ENCODE measurements around the gene STK17A.

STK17A gene

GRCh38 chr7:43636093-43636492 is 53.2 kb downstream of the STK17A start:
- DNase-seq (ENCODE audit: low spot score): no peak

GRCh38 chr7:43637114-43637806 is 54.4 kb downstream of the STK17A start:
- DNase-seq (ENCODE audit: low spot score): no peak

DNA sequence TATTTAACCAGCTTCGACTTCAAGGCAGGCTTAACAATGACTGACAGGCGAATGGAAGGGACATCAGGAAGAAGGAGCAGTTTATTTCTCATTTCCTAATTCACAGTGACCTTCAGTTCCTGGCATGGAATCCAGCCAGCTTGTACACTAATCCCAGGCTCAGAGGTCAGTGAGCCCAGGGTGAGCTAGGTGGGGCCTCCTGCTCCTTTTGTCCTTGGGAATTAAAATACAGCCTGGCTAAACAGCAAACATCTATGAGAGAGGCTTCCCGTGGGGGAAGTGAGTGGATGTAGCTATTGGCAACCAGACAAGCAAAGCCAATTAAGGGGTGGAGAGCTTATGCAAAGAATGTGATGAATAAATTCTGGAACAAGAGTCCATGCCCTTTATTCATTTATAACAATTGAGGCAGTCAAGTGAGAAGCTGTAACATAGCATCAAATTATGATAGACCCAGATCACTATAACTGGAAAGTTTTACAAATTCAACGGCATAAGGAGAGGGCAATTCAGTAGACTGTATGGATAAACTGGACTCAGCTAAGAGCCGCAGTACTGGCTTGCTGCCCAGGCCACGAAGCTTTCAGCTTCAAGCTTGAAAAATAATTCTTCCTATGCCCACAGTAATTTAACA is 57.1 kb downstream of the STK17A start:
- DNase-seq (ENCODE audit: low spot score): peak; percentile 63

GRCh38 chr7:43640679-43641078 is 57.8 kb downstream of the STK17A start:
- DNase-seq (ENCODE audit: low spot score): no peak

- no peak for DNase-seq (ENCODE audit: low spot score)
These were observed 60.2 kb downstream of the STK17A start for GRCh38 chr7:43642897-43643630.

DNA sequence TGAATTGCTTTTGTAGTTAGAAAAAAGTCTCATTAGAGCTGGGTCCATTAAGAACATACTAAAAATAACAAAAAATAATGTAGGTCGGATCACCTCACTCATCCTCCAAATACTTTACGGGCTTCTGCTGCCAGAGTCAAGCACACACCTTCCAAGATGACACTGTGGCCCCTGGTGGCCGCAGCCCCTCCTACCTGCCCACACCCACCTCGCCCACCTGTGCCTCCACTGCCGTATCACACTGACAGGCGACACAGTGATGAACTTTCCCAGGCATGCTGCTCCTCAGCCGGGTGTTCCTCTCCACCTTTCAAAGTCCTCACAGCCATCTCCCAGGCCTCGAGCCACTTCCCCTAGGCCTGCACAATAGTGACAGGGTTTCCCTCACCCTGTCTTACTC is 60.9 kb downstream of the STK17A start:
- DNase-seq (ENCODE audit: low spot score): no peak

- DNase-seq (ENCODE audit: low spot score): no peak
These were observed 62.9 kb downstream of the STK17A start for GRCh38 chr7:43645699-43646226.

DNA sequence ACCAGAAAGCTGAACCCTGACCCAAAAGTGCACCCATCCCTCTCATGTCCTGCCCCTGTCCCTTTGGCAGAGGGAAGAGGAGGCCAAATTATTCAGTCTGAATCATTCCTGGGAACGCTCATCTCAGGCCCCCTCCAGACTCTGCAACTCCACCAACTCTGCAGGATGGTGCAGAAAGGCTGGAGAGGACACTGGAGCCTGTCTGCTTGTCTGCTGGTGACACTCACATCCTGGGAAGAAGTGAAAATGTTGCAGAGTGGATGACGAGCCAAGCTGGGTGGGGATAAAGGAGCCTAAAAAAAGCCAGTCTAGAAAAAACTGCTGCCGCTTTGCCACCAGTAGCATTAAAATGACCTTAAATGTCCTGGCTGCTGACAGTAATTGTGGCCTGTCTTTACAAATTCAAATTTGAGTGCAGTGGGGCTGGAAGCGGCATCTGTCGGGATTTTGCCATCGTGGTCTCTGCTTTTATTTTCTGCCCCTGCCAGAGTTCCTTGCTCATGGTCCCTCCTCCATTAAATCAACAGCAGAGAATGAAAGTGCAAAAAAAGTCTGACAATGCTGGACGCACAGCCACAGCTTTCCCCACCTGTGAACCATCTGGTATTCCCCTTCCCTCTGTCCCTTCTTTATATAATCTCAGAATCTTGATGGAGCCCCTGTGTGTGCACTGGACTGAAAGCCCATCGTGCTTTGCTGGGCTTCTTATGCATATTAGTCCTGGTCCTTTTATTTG is 63.9 kb downstream of the STK17A start:
- DNase-seq (ENCODE audit: low spot score): peak; percentile 58

GRCh38 chr7:43647339-43647672 is 64.4 kb downstream of the STK17A start:
- DNase-seq (ENCODE audit: low spot score): peak; percentile 33

DNA sequence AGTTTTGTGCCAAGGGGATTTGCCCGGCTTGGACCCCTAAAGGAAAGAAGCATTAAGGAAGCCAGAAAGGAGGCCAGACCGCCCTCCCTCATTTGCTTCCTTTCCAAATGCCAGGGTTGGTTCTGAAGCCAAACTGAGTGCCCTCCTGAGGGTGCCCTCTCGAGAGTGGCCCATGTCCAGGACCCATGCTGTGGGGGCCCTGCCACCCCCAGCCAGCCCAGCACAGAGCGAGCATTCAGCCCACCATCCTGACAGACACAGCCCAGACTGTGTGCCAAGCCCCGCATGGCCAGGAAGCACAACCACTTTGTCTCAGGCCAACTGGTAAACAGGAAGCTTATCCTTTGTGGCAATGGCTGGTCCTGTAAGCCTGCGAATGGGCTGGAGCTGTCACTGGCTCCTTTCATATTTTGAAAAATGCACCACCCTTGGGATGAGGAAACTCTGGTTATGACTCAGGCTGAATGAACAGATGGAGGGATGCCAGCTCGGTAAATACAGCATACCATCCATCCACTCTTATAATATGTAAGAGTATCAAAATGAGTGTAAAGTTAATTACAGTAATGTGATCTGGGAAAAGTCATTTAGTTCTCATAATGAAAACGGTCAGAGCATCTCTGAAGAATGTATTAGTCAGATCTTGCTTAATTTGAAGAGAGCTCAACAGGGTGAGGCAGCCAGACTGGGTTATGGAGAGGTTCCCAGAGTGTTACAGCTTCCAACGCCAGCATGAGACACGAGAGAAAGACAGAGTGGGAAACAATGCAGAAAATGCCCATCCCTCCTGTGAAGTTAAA is 65.0 kb downstream of the STK17A start:
- peak; percentile 78 for DNase-seq (ENCODE audit: low spot score)

DNA sequence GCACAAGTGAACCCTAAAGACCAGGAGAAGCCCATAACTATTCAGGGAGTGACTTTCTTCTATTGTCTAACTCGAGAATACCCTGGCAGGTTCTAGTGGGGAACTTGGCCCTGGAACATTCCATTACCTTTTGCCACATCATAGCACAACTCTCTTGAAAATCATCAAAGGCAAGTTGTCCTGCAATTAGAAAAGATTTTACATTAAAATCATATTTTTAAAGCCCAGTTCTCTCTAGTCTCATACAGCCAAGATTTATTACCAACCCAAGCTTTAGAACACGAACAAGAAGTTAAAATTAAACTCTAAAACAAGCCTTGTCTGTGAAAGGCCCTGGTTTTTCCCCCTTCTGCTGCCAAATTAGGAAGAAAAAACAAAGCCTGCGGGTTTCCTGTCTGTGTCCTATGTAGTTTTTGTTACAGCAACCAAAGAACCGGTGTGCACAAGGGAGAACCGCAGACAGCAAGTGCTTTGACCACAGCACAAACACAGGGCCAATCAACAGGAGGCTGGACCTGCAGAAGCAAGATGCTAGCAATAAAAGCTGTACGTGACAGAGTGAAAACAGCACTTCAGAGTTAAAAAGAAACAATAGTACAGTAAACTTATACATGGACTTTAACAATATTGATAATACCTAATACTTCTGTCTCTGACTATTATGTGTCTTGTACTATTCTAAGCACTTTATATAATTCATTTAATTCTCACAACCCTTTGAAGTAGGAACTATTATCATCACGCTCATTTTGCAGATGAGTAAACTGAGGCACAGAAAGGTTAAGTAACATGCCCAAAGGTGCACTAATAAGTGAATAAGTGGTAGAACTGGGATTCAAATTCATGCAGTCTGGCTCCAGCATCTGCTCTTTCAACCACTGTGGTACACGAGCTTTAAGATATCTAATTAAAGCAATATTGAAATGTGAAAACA is 65.8 kb downstream of the STK17A start:
- no peak for DNase-seq (ENCODE audit: low spot score)

DNA sequence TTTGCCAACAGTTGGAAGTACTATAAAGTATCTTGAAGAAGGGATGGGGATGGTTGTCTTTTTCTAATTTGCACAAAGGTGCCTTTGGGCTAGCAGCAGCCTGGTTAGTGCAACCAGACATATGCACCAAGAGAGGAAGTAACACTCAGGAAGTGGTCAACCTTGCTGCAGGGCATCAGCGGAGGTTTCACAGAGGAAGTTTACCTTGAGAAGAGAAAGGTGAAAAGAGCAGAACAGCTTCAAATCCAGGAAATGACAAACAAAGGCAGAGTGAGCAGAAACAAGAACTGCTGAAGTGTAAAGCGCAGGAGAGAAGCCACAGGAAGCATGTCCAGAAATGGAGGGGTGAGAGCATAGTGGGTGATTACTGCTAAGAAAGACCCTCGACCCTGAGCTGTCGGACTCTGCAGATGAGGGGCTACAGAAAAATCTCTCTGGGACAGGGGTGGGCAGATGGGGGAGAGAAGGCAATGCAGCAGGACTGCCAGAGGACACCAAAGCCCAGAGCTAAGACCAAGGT is 66.9 kb downstream of the STK17A start:
- no peak for DNase-seq (ENCODE audit: low spot score)

- peak; percentile 80 for DNase-seq (ENCODE audit: low spot score)
These were observed 67.6 kb downstream of the STK17A start for GRCh38 chr7:43650457-43651052.

- no peak for DNase-seq (ENCODE audit: low spot score)
These were observed 69.5 kb downstream of the STK17A start for GRCh38 chr7:43652364-43652763.

DNA sequence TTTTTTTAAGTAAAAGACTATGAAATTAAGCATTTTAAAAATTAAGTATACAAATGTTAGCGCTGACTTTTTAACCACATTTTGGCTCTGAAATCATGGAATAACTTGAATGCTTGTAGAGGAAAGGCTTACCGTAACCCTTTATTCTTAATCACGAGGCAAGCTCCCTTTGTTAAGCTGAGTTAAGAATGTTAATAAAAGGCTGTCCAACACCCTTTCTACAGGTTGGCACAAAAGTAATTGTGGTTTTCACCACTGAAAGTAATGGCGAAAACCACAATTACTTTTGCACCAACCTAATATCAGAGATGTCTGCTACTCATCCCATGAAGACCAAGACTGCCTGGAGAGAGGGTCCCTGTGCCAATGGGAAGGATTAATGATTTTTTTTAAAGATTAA is 70.6 kb downstream of the STK17A start:
- no peak for DNase-seq (ENCODE audit: low spot score)

DNA sequence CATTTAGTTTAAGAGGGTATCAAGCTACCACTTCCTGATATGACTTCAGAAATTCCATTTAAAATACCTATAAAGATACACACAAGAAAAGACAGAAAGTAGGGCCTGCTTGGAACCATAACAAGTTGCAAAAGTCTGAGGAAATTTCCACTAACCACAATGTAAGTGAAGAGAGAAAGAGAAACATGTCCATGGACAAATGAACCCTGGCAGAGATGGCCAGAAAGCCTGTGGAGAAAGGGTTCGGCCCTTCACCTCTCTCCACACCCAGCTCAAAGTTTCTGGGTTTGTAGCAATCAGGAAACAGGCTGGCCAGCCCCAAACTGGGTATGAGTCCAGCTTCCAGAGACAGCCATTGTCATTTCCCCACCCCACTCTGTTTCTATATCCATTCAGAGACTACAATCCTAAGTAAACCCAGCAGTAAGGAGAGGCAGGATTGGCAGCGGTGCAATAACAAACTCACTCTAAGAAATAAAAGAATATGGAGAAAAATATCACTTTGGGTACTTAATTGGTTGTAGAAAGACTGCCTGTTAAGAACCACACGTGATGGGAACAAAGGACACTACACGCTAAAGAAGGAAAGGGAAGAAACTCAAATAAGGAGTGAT is 71.1 kb downstream of the STK17A start:
- DNase-seq (ENCODE audit: low spot score): no peak

DNA sequence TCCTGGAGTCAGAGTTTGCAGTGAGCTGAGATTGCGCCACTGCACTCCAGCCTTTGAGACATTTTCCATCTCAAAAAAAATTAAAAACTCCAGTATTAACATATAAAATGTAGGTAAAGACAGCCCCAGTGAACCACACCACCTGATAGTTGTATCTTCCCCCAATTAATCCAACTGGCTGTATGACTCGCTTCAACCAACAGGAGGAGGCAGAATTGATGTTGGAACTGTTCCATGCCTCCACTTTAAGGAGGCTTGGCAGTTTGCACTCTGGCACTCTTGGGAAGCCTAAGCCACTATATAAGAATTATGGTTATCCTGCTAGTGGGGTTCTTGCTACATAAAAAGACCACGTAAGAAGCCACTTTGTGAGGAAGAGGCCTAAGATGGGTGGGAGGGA is 72.7 kb downstream of the STK17A start:
- no peak for DNase-seq (ENCODE audit: low spot score)

DNA sequence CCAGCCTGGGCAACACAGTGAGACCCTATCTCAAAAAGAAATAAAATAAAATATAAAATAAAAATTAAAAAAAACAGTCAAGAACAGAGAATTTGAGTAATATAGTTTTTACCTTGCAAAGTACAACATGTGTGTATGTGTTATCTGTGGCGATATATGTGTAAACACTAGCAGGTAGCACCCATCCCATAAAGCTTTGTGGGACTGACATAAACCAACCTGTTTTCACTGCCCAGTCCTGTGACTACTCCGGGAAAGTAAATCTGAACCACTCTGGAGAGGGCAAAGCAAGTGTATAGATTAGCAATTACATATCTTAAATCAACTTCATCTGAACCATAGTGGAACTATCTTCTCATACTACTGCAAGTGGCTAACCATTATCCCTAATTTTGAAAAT is 74.1 kb downstream of the STK17A start:
- no peak for DNase-seq (ENCODE audit: low spot score)
